T-helper 17 cell (primary cell): ENCODE measurements around the gene PTPN12. TPM values are rescaled to one million over a fixed set of nuclear protein-coding genes. Genes with fewer than 3 reads are reported as not detected.
A peak's percentile ranks its signal among the peaks of the same experiment; 100 is the strongest.

ENCODE experiments used
- ATAC-seq: fragments of 150-1000 bp; cut with Tn5 transposase; 2 replicates; pipeline ENCODE4 v1.10.0; 2021; ENCODE audit warnings: mild to moderate bottlenecking, moderate library complexity
- DNase-seq, 3 donors: peaks; one replicate each; pipeline versions ENCODE4 v3.0.0 to v3.0.0-alpha.2; 2020 to 2021
- H3K9me3 ChIP-seq: one replicate; pipeline ENCODE4 v1.7.0; 2013; ENCODE audit warnings: low read length, mild to moderate bottlenecking; ENCODE audit not compliant: control insufficient read depth, poor library complexity, severe bottlenecking
- H3K27ac Mint-ChIP-seq: one replicate; pipeline ENCODE4 v1.8.0; 2022; ENCODE audit warnings: mild to moderate bottlenecking, moderate library complexity, mixed read lengths
- H3K27me3 Mint-ChIP-seq: one replicate; pipeline ENCODE4 v1.8.0; 2022; ENCODE audit warnings: mixed read lengths
- H3K36me3 Mint-ChIP-seq: one replicate; pipeline ENCODE4 v1.8.0; 2022; ENCODE audit warnings: low read depth, mixed read lengths
- H3K4me1 Mint-ChIP-seq: one replicate; pipeline ENCODE4 v1.8.0; 2022; ENCODE audit warnings: mild to moderate bottlenecking, mixed read lengths
- H3K4me3 Mint-ChIP-seq: one replicate; pipeline ENCODE4 v1.8.0; 2022; ENCODE audit warnings: mild to moderate bottlenecking, moderate library complexity, mixed read lengths
- total RNA-seq, 4 donors: library from RNA in 2 of 4; stranded (reverse) in 2 of 4; gene quantifications; one replicate each; pipeline ENCODE4 v1.2.3 and lab custom pipeline; 2022 to 2026

PTPN12 gene
- total RNA-seq, 2 donors from 2014 or later, result 15.5 to 70.8 TPM

DNA sequence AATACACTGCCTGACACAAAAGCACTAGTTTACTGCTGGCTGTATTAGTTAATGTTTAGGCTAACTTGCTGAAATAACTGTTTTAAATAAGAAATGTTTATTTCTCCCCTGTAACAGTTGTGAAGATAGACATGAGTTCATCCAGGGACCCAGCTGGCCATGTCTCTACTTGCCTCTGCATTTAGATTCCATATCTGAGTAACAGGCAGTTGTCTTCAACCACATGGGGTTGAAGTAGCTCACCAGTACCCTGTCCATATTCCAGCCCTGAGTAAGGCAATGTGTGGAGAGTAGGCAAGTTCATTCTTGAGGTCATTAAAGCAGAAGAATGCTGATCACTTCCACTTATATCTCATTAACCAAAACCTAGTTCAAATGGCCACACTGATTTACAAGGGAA, 128.1 kb downstream of the PTPN12 start:
- no peak for DNase-seq
- no peak for ATAC-seq
- no peak overlapping the region for H3K27ac Mint-ChIP-seq
- no peaks in the 10 kb centered on the region for H3K27me3 Mint-ChIP-seq
- no peaks in the 10 kb centered on the region for H3K9me3 ChIP-seq
- peaks cover 2% of the 10 kb centered on the region for H3K4me1 Mint-ChIP-seq
- H3K36me3 Mint-ChIP-seq, result no peaks in the 10 kb centered on the region
- no peak overlapping the region for H3K4me3 Mint-ChIP-seq

DNA sequence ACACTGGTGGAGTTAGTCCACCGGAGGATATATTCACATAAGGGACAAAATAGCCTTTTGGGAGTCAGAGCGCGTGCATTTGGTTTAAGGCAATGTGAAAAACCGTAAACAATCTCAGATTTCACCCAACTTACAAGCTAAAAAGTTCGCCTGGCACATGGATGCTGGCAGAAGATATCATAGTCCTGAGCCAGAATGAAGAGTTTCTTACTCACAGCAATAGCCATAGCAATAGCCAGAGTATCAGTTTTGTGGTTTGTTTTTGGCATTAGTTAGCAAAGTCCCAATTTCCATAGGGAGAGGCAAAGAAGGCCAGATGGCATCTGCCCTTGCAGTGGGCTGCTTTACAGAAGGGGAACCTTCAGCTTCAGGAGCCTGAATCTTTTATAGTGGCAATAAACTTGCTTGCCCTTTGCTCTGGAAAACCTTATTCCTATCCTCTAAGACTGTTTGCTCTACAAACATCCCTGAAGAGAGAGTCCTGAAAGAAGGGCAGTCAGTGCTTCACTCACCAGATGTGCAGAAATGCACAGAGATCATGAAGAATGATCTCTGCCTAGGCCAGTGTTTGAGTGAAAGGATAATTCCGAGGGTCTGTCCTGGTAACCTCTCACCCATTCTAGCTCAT, 130.5 kb downstream of the PTPN12 start:
- ATAC-seq (no peak), DNase-seq (no peak)
- no peak overlapping the region for H3K4me3 Mint-ChIP-seq
- no peaks in the 10 kb centered on the region for H3K27me3 Mint-ChIP-seq
- peaks cover 2% of the 10 kb centered on the region for H3K4me1 Mint-ChIP-seq
- no peaks in the 10 kb centered on the region for H3K36me3 Mint-ChIP-seq
- H3K27ac Mint-ChIP-seq, result no peak overlapping the region
- no peaks in the 10 kb centered on the region for H3K9me3 ChIP-seq

DNA sequence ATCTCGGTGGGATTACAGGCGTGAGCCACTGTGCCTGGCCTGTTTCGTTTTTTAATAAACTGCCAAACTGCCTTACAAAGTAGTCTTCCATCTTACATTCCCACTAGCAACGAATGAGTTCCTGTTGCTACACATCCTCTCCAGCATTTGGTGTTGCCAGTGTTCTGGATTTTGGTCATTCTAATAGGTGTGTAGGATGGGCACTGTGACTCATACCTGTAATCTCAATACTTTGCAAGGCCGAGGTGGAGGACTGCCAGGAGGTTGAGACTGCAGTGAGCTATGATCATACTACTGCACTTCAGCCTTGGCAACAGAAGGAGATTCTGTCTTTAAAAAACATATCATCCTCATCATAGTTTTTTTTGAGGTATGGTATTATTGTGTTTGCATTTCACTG, 137.8 kb downstream of the PTPN12 start:
- Mint-ChIP-seq H3K4me1 (peaks cover 2% of the 10 kb centered on the region), H3K4me3 (no peak overlapping the region), H3K36me3 (no peaks in the 10 kb centered on the region), H3K27ac (no peak overlapping the region), H3K27me3 (no peaks in the 10 kb centered on the region)
- DNase-seq (no peak), ATAC-seq (no peak)
- no peaks in the 10 kb centered on the region for H3K9me3 ChIP-seq

DNA sequence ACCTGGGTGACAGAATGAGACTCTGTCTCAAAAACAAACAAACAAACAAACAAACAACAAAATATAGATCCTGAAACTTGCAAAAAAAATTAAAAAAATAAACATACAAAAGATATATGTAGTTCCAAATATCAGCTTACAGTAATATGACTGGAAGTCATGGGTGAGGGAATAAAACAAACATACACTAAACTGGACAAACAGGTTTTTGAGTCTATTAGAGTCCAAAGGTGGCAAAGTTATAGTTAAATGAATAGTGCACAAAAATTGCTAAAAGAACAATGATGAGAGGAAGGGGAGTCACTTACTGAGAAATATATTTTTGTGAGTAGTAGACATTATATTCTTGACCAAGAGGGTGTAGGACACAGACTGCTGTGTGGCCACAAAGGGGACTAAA, 142.5 kb downstream of the PTPN12 start:
- Mint-ChIP-seq H3K27me3 (no peaks in the 10 kb centered on the region), H3K4me3 (no peak overlapping the region), H3K27ac (no peak overlapping the region), H3K36me3 (peaks cover 6% of the 10 kb centered on the region), H3K4me1 (peaks cover 6% of the 10 kb centered on the region)
- ATAC-seq (no peak), DNase-seq (no peak)
- H3K9me3 ChIP-seq, result no peaks in the 10 kb centered on the region

DNA sequence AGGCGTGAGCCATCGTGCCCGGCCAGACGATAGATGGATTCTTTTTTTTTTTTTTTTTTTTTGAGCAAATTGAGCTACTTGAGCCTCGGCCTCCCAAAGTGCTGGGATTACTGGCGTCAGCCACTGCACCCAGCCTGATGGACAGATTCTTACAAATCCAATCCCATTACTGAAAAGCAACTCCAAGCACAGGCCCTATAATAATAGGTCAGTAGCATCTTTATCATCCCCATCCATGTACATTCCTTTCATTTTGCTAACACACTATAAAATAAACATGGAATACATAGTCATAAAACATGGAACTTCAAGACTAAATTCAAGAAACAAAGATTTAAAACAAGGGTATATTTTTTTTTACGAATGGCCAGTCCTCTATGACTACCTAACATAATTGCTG, 143.2 kb downstream of the PTPN12 start:
- Mint-ChIP-seq H3K4me1 (peaks cover 6% of the 10 kb centered on the region), H3K27me3 (no peaks in the 10 kb centered on the region), H3K4me3 (no peak overlapping the region), H3K36me3 (peaks cover 6% of the 10 kb centered on the region), H3K27ac (no peak overlapping the region)
- H3K9me3 ChIP-seq, result no peaks in the 10 kb centered on the region
- no peak for ATAC-seq
- DNase-seq, result no peak

DNA sequence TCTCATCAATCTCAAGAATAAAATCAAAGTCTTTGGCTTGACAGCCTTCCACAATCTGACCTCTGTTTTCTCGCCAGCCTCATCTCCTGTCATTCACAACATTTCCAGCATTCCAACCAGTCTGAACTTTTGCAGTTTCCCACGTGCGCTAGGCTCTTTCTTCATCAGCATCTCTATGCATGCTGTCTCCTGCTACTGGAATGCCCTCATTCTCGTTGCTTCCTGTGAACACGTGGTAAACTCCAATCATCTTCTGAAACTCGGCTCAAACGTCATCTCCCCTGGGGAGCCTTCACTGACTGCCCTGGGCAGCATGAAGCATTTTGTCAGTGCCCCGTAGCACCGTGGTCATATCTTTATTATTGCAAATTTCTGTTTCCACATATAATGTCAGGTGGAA, 146.9 kb downstream of the PTPN12 start:
- DNase-seq (no peak), ATAC-seq (no peak)
- H3K4me1 Mint-ChIP-seq, result peaks cover 18% of the 10 kb centered on the region
- H3K27me3 Mint-ChIP-seq, result no peaks in the 10 kb centered on the region
- peaks cover 6% of the 10 kb centered on the region for H3K36me3 Mint-ChIP-seq
- H3K27ac Mint-ChIP-seq, result no peak overlapping the region
- H3K4me3 Mint-ChIP-seq, result no peak overlapping the region
- no peaks in the 10 kb centered on the region for H3K9me3 ChIP-seq

DNA sequence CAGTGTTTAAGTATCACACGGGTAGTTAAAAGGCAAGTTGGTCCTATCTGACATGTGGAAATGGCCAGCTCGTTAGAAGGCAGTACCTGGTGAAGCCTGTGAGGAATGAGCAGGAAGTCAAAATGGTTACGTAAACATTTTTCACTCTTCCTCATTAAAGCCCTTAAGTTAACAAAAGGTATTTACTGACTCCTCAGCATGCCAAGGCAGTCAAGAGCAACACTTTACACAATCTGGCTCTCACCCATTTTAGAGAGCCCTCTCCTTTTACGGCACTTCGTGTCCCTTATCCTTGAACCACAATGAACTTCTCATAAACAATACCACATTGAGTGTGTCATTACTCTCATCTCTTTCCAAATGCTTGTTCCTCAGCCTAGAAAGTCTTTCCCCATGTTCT, 148.1 kb downstream of the PTPN12 start:
- ATAC-seq (no peak), DNase-seq (no peak)
- Mint-ChIP-seq H3K4me1 (peaks cover 18% of the 10 kb centered on the region), H3K4me3 (no peak overlapping the region), H3K36me3 (peaks cover 6% of the 10 kb centered on the region), H3K27me3 (no peaks in the 10 kb centered on the region), H3K27ac (no peak overlapping the region)
- no peaks in the 10 kb centered on the region for H3K9me3 ChIP-seq

DNA sequence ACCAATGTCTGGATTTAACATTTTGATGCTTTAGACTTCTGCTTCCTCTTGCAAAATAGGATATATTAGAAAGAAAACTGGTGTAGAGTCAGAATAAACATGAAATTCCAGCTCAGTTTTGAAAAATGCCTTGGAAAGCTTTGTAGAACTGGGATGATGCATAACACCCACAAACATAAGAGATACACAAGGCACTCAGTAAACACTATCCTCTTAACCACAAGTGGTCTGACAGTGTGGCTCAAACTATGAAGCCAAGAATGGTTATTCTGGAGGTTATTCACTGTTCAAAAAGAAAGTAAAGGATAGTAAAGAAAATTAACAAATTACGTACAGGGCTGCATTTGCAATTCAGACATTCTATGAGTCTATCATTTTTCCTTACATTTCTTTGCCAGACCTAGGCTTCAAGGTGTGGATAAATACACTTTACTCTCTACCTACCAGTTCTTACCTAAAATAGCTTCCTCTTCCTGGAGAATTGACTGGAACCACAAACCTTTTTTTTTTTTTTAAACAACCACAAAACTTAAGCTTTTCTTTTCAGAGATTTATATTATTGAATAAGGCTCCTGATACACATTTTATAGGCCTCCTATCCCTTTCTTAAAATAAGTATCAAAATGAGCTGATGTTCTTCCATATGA, 150.1 kb downstream of the PTPN12 start:
- DNase-seq (no peak), ATAC-seq (peak; percentile 51)
- no peaks in the 10 kb centered on the region for H3K9me3 ChIP-seq
- H3K4me3 Mint-ChIP-seq, result peak overlapping the region; percentile 49
- peak overlapping the region; percentile 91 for H3K27ac Mint-ChIP-seq
- no peaks in the 10 kb centered on the region for H3K27me3 Mint-ChIP-seq
- H3K36me3 Mint-ChIP-seq, result peaks cover 6% of the 10 kb centered on the region
- peaks cover 18% of the 10 kb centered on the region for H3K4me1 Mint-ChIP-seq

DNA sequence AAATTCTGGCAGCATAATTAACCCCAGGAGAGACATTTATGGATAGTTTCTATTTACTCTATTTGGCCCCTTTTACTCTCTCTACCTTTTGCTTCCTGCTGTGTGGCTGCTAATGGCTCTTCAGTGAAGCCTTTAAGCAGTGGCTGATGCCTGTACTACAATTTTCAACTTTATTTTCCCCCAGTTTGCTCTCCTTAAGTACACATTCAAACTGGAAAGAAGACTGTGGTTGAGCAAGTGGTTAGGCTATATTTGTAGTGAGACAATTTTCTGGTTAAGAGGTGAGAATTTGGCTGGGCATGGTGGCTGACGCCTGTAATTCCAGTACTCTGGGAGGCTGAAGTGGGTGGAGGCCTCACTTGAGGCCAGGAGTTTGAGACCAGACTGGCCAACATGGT, 150.7 kb downstream of the PTPN12 start:
- H3K4me1 Mint-ChIP-seq, result peaks cover 21% of the 10 kb centered on the region
- no peaks in the 10 kb centered on the region for H3K27me3 Mint-ChIP-seq
- peak; percentile 69 for ATAC-seq
- H3K9me3 ChIP-seq, result no peaks in the 10 kb centered on the region
- DNase-seq, result no peak
- peak overlapping the region; percentile 49 for H3K4me3 Mint-ChIP-seq
- H3K36me3 Mint-ChIP-seq, result peaks cover 6% of the 10 kb centered on the region
- peak overlapping the region; percentile 91 for H3K27ac Mint-ChIP-seq

Other genes with a start within 250 kb of the PTPN12 start
- gene GSAP, start 120.9 kb upstream of the PTPN12 start, total RNA-seq, result 10 to 100 TPM; 22.0 to 28.9 TPM
- gene RSBN1L, start 159.2 kb downstream of the PTPN12 start, total RNA-seq, result 10 to 100 TPM; 19.6 to 20.6 TPM